Measurements from ENCODE around the gene BIRC2.

- TF ChIP-seq CTCF (conservative IDR thresholded peaks at IDR 0.05; ENCODE audit: low read depth in 2 of 2): no peak
- TF ChIP-seq REST (IDR thresholded peaks at IDR 0.05; ENCODE audit: unreplicated experiment): no peak
- no peak for TF ChIP-seq EZH2 (IDR thresholded peaks at IDR 0.05; ENCODE audit: low read depth, unreplicated experiment)
- no peak for TF ChIP-seq POLR2AphosphoS5 (IDR thresholded peaks at IDR 0.05; ENCODE audit: low read depth)
- no peak for TF ChIP-seq EZH2phosphoT487 (IDR thresholded peaks at IDR 0.05; ENCODE audit: unreplicated experiment)
- TF ChIP-seq CREB1 (CRISPR knock-in tag; IDR thresholded peaks at IDR 0.05; ENCODE audit: low read depth): no peak
- TF ChIP-seq ZNF114 (CRISPR knock-in tag; IDR thresholded peaks at IDR 0.05): no peak
- no peak for TF ChIP-seq ZNF331 (CRISPR knock-in tag; IDR thresholded peaks at IDR 0.05; ENCODE audit: low read depth)
These were observed 60.9 kb downstream of the BIRC2 start for GRCh38 chr11:102407901-102408300.

Measured in GM23338 (cell line).